NCI-H146 (cell line): ENCODE measurements around the gene CPOX.

Experiments used
- DNase-seq: peaks from one replicate; lab custom pipeline; 2025; lab: John Stamatoyannopoulos, UW

Gene CPOX

DNA sequence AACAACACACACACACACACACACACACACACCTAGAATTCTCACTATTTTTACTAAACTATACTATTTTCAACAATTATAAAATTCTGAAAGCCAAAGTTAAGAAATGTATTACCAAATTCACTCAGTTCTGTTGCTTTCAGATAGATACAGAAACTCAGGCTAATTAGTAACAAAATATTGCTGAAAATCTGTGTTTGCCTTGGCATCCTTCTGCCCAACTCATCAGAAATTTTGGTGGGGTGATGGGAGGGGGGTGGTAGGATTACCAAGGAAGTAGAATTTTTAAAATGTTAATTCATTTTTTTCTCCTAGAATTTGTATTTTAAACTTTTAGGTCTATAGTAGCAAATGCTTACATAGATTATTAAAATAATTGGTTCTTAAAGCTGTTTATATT, 2.7 kb upstream of the CPOX start:
- DNase-seq = no peak

DNA sequence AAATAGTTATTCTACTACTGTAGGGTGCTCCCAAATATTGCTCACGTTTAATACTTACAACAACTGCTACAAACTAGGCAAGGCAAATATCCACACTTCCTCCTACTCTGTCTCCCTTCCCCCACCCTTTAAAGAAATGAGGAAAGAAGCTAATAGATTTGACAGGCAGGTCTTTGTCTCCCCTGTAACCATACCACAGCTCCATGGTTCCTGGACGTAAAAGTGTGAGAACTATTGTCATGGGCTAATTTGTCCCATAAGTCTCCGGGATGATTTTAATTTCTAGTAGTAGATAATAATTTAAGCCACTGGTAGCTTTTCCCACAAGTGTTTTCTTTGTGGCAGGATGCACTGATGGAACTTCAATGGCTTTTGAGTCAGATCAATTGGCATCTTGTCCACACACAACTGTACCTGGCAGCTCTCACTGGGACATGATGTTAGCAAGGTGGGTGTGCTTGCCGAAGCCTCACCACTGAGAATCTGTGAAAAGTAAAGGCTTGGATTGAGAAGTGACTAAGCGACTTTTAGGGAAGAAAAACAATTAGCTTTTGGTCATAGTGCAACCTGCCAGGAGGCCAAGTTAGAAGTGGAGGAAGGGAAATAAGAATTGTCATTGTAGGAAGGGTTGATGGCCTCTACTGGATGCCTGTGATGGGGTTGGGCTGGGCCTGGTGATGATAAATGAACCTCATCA, 1.4 kb upstream of the CPOX start:
- no peak for DNase-seq

DNA sequence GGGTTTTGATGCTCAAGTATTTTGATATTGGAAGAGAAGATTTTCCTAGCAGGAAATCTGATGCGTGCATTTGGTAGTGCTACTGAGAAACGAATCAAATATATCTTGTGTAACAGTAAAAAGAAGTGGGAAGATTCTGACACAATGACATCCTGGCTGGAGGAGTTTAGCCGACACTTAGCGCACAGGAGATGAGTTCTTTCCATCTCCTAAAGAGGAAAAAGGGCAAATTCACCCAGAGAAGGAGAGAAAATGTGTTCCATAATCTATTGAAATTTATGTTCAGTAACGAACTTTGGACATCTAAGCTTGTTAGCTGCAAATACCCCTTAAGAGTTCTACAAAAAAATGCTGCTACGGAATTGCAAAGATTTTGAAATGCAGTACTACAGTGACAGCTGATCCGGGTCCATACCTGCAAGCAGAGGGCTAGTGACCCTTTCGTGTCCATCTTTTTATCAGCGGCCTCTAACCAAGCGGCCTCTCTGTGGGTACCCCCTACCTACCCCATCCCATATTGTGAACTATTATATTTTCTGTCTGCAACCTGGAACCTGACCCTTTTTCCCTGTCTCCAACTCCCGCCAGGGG, 971 bp downstream of the CPOX start:
- DNase-seq = no peak

DNA sequence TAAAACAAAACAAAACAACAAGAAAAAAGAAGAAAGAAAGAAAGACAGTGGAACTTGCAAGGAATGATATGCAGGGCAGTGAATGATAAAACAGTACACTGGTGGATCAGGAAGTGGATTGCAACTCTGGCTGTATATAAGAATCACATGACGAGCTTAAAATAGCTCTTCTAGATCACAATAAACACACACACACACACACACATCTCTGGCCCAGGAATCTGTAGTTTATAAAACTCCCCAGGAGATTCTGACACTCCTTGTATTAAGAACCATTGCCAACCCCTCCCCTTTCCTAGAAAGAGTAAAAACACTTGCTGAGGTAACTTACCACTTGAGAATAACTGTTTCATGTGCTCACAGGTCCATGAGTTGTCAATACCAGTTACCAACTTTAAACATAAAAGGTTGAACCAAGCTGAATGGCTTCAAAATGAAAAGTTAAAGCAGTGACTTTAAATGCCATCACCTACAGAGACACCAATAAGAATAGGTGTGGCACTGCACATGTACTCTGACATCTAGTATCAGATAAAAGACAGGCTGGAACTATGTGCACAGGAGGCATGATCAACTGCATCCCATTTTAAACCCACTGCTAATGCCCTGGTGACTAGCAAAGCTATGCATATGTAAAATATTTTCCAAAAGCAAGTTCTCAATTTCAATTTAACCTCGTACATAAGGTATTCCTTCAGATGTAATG, 3.9 kb downstream of the CPOX start:
- DNase-seq = no peak

DNA sequence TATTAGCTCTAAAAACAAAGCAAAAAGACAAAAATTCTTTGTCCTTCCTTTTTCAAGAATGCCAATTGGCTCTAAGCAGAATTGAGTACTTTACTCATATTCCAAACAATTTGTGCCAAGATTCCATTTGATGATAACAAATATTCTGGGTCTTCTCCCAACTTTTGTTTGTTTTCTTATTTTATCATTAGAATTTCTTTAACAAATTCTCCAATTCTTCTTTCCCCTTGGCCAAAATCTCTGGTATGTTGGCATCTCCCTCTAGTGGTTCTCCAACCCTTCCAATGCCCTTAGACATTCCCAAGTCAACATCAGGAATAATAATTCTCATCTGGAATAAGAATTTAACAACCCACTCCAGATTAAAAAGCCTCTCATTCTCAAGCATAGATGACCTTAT, 5.3 kb downstream of the CPOX start:
- no peak for DNase-seq

DNA sequence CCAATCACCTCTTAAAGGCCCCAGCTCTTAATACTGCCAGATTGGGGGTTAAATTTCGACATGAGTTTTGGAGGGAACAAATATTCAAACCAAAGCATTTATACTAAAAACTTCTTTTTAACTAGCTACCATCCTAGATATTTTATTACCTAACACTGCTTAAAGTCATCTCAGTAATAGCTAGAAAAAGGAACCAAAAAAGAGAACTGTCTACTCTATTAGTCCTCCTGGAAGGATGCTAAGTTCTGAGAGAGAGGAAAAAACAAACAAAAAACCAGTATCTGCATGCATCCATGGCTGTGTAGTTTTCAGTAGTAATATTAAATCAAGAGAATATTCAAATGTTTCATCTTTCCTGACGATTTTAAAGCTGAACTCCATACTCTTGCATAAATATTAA, 5.8 kb downstream of the CPOX start:
- no peak for DNase-seq

DNA sequence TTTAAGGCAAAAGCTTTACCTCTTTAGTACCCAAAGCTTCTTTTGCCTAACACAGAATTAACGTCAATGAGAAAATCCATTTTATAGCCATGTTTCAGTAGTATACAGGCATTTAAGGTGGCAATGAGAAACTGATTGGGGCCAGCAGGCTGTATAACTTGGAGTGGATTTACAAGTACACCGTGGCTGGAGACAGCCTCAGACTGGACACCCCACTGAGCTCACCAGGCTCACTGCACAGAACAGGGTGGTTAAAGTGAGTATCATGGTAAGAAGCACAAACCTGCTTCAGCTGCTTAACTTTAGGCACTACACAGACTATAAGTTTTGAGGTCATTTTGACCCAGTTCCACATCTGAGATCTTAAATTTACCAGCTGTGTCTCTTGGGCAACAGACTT, 8.9 kb downstream of the CPOX start:
- DNase-seq = no peak

DNA sequence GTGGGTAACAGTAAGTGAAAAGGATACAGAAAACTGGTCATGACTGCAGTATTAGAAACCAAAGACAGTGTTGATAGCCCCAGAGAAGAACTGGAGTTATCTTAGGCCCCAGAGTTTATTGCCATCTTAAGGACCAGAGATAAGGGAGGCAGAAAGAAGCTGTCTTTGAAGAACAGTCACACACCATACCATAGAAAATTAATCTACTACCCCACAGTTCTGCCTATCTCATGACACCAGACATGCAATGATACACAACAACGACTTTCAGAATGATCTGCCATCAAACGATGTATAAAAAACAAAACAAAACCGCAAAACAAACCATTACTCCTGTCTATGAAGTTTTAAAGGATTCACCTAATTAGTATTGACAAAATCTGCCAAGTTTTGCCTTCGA, 9.6 kb downstream of the CPOX start:
- no peak for DNase-seq

DNA sequence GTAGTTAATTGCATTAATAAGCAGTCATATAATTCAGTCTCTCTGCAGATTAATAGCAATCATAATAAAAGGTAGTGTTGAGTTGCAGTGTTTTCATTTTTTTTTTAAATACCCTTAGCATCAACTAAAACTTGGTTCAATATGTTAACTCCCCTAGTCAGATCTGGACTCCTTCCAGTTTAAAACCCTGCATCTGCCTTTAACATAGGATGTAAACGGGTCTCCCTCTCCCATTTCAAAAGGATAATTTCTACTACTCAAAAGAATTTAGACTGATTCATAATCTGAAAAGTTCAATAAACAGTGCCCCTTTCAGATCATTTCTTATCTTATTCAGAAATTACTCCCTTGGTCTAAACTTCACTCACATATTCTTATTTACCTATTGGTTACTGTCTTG, 11.4 kb downstream of the CPOX start:
- DNase-seq = no peak

DNA sequence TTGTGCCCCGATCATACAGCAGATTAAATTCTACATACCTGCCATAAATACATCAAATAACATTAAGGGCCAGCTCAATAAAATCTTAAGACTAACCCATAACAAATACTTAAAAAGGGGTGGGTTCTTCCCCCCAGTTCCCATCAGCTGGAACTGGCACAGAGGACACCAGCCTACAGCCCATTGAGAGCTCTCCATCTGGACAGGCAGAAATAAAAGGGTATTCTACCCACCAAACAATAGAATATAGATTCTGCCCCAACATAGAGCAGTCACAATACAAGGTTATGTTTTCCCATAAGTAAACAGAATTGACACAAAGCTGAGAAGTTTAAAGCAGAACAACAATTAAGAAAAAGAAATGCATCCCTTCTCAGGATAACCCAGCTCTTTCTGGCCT, 11.9 kb downstream of the CPOX start:
- DNase-seq = no peak

DNA sequence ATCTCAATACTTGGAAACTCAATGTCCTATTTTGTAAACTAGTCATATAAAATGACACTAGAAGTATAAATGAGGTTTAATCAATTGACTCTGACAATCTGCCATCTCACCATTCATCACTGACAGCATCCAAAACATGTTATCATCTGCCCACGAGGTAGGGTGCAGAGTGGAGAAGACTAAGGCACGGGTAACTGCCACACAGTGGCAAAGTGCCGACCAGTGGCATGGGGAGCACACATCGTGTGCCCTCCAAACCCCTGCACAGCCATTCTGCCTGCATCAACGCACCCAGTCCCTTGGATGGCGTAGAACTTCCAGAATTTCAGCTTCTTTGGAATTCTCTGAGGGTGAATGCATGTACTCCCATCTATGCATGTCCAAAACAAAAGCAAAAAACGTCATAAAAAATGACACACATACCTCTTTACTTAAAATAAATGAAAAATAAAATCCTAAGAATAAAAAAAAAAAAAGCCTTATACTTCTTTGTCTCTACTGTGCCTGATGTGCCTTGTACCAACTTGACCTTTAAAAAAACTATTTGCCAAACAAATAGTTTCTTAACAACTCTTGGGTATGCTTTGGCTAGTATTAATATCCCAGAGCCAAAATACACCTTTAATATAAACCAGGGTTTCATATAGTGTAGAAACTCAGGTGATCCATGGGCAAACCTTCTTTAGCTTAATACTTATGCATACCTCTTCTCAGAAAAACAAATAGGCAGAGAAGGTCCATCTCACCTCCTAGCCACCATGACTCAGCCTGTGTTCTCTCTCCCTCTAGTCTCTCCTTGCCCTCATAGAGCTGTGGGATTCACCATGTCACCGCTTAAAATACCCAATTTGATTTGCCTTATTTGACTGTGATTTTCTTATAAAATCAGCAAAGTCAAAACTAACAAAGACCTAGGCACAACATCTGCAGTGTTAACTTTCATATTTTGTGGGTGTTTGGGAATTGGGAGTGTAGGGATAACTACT, 12.7 kb downstream of the CPOX start:
- DNase-seq = no peak

DNA sequence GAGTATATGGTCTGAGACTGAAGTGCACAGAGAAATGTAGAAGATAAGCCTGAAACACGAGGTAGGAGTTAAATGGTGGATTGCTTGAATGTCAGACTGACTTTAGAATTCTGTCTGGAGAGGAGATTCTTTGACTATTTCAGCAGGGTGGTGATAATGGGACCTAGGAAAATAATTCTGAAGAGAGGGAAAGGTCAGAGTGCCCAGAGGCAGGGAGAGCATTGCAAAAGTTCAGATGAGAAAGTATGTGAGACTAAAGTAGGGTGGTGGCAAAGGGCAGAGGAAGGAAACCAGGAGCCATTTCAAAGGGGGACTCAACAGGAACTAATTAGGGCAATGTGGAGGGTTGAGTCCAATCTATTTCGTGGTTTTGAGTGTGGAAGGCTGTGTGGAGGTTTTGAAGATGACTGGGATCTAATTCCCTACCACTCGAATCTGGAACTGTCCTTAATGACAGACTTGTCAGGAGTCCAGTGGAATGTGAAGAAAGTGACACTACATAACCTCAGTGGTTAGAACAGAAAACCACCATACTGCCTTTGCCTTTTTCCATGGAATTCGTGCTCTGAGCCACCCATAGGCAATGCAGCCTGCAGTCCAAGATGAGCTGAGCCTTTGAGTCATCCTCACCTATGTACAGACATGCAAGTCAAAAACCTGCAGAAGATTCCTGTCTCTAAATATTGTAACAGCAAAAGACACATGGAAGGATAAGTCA, 16.1 kb downstream of the CPOX start:
- DNase-seq = no peak

DNA sequence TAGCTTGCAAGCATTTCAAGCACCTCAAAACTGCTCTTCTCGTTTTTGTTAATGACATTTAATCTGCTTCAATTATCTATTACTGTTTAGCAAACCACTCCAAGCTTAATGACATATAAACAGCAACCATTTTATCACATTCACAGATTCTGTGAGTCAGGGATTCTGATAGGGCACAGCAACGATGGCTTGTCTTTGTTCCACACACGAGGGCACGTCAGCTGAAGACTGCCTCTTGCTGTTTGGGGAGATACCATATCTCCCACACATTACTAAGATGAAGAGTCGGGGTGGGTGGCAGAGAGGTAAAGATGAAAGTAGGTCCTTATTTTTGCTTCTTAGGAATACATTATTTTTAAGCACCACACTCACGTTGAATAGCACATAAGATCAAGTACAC, 19.3 kb downstream of the CPOX start:
- no peak for DNase-seq

DNA sequence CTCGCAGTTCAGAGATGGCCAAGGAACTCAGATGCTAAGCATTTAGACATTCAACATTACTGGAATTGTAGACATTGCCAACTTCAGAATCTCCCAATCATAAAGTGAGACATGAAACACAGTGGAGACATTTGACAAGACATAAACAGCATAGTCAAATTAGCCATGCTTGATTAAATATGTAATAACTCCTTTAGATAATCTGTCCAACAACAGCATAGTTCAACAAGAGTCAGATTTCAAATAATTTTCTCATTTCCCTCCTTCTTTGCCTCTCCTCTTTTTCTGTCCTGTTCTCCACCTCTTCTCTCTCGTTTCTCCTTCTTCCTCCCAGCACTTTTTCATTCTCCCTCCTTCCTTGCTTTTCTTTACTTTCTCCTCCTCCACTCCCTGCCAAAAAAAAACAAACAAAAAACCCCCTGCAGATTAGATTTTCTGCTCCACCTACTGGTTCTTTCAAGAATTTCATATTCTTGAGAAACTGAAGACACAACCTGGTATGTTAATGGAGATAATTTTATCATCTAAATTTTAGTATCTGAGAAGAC, 20.2 kb downstream of the CPOX start:
- DNase-seq = no peak

DNA sequence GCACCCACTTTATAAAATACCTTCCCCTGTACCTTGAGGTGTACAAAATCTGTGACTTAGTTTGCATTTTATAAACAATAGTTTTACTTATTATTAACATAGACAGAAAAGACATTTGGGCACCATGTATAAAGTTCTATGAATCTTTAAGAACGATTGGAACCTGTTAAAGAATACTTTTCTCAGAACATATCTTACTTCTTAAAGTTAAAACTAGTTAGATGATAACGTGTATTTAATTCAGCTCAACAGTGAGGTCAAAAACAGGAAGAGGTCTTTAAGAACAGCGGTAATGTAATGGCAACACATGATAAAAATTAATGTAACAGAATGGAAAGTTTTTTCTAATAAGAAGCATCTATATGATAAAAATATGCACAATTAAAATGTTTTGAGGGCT, 25.0 kb downstream of the CPOX start:
- DNase-seq = no peak

DNA sequence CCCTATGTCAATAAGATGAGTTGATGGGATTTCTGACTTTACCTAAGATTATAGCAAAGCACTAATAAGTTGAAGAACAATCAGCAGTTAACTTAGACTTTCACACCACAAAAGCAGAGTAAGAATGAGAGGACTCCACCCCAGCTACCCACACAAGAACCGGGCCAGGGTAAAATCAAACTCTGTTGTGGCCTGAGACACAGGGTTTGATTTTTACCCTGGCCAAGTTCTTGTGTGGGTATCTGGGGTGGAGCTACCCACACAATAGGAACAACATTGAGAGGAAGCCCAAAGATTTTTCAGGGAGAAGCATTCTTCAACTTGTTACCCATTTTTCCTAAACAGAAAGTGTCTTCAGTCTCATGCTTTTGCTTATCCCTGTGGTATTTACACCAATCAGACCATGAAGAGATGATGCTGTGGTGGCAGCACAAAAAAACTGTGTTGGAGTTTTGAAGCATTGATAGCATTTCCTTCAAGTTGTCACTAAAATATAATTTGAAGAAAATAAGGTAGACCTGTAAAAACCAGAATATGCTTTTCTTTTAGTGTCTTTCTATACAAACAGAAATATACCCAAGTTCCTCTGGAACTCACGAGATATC, 25.6 kb downstream of the CPOX start:
- DNase-seq = no peak

DNA sequence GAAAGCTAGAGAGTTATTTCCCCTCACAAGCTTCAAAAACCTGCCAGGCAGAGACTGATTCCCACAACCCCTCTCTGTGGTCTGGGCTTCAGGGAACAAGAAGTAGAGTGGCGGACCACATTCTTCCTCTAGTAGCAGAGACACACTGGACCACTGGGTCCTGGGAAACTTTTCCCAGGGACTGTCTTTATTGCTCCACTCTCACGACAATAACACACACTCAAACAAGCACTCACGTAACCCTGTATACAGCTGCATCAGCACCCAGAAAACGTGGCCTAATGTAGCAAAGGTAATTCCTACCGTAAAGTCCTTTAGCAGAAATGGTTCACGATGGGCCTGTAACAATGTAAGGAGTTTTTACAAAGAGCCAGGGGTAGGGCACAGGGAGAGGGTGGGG, 27.6 kb downstream of the CPOX start:
- no peak for DNase-seq

DNA sequence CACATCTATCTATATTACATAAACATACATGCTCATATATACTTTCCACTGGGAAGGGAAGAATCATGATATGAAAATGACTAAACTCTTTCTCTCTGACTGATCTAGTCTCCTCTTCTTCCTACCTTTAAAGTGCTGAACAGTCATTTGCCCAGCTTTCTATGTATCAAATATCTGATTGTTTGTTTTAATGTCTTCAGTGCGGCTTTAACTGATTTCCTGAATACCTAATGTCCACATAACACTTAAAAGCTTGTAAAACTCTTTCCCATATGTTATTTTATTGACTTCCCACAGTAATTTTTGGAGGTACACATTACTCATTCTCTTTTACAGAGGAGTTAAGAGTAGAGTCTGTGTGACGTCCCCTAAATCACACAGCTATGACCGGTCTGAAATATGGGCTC, 28.2 kb downstream of the CPOX start:
- DNase-seq = no peak

DNA sequence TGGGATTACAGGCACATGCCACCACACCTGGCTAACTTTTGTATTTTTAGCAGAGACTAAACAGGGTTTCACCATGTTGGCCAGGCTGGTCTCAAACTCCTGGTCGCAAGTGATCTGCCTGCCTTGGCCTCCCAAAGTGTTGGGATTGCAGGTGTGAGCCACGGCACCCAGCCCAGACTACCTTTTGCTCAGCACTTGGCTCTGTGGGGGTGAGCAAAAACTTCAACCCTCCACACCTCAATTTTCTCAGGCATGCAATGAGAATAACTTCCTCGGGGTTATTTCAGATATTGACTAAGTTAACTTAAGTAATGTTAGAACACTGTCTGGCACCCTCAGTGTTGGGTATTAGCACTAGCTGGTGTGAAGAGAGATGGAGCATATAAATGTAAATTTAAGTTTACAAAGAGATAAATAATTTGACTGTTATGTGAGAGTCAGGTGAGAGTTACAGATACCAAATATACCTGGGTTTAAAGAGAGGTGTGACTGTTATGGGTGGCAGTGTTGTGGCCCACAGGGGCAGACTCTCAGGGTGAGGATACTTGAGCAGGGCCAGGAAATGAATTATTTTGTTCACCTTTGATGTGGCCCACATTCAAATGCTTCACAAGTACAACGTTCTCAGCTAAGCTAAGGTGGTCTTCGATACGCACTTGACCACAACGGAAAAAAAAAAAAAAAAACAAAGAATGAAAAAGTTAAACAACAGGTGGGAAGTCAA, 29.0 kb downstream of the CPOX start:
- DNase-seq = no peak

DNA sequence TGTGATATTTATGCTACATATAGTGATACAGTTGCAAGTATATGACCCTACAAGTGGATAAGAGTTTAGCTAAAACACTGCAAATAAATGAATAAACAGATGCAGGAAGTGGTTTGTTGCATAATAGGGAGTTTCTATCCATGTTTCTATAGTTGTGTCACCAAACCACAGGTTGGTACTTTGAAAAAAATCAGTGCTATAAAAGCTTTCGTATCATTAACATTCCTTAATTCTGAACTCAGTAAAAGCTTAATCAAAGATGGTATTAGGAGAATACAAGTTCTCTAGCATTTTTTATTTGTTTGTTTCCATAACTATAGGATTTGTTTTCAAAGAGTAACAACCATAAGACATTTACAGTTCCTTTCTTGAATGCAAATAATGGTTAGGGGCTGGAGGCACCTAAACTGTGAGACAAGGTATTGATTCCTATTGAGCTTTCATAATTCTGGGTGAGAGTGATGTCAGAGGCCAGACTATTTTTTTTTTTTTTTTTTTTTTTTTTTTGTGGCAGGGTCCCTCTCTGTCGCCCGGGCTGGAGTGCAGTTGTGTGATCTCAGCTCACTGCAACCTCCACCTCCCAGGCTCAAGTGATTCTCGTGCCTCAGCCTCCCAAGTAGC, 29.6 kb downstream of the CPOX start:
- no peak for DNase-seq
